ENCODE results near the gene TMEM63A. TPM values are rescaled to one million over a fixed set of nuclear protein-coding genes. Genes with fewer than 3 reads are reported as not detected.

Gene TMEM63A
- polyA plus RNA-seq, 1 donor from 2014 or later: not detected

- no peaks in the 10 kb centered on the region for H3F3A ChIP-seq (ENCODE audit: insufficient read depth, low read length, poor library complexity, severe bottlenecking)
- H3K9me3 ChIP-seq (ENCODE audit: low read length): no peaks in the 10 kb centered on the region
- no peak overlapping the region for H2AFZ ChIP-seq (ENCODE audit: low read depth, low read length)
- H4K20me1 ChIP-seq (ENCODE audit: insufficient read depth): no peaks in the 10 kb centered on the region
- no peak overlapping the region for H3K4me2 ChIP-seq (ENCODE audit: low read length)
- H3K36me3 ChIP-seq (ENCODE audit: insufficient read depth, low read length): no peaks in the 10 kb centered on the region
- no peak overlapping the region for H3K4me3 ChIP-seq (ENCODE audit: low read length)
- H3K9me2 ChIP-seq (ENCODE audit: insufficient read depth, low read length): no peaks in the 10 kb centered on the region
- TF ChIP-seq POLR2AphosphoS5 (IDR thresholded peaks at IDR 0.05) (no peak), SMC3 (conservative IDR thresholded peaks at IDR 0.05; ENCODE audit: poor library complexity) (no peak), REST (IDR thresholded peaks at IDR 0.05; ENCODE audit: borderline replicate concordance) (no peak), EP300 (conservative IDR thresholded peaks at IDR 0.05; ENCODE audit: poor library complexity, severe bottlenecking) (no peak), RAD21 (conservative IDR thresholded peaks at IDR 0.05) (no peak), MXI1 (conservative IDR thresholded peaks at IDR 0.05; ENCODE audit: poor library complexity, severe bottlenecking) (no peak), CTCF (IDR thresholded peaks at IDR 0.05; ENCODE audit: poor library complexity, severe bottlenecking) (no peak), TAF1 (IDR thresholded peaks at IDR 0.05; ENCODE audit: low read depth) (no peak), EZH2 (IDR thresholded peaks at IDR 0.05; ENCODE audit: borderline replicate concordance, insufficient read depth, low read length, poor library complexity, severe bottlenecking) (no peak)
- no peaks in the 10 kb centered on the region for H3K79me2 ChIP-seq (replicated peaks; ENCODE audit: insufficient read depth, low read length)
- no peak overlapping the region for H3K27ac ChIP-seq (ENCODE audit: low read length)
- H3K9ac ChIP-seq (ENCODE audit: low read length): no peak overlapping the region
- H3K27me3 ChIP-seq (ENCODE audit: insufficient read depth, low read depth, low read length): no peaks in the 10 kb centered on the region
Observed at GRCh38 chr1:225903623-225904022, 21.4 kb upstream of the TMEM63A start.

GRCh38 chr1:225899044-225899925 is 17.1 kb upstream of the TMEM63A start:
- H3K27ac ChIP-seq (ENCODE audit: low read length): no peak overlapping the region
- H3F3A ChIP-seq (ENCODE audit: insufficient read depth, low read length, poor library complexity, severe bottlenecking): no peaks in the 10 kb centered on the region
- no peak overlapping the region for H3K9ac ChIP-seq (ENCODE audit: low read length)
- H3K9me3 ChIP-seq (ENCODE audit: low read length): no peaks in the 10 kb centered on the region
- no peaks in the 10 kb centered on the region for H4K20me1 ChIP-seq (ENCODE audit: insufficient read depth)
- no peaks in the 10 kb centered on the region for H3K9me2 ChIP-seq (ENCODE audit: insufficient read depth, low read length)
- no peak overlapping the region for H3K4me3 ChIP-seq (ENCODE audit: low read length)
- TF ChIP-seq TAF1 (IDR thresholded peaks at IDR 0.05; ENCODE audit: low read depth) (no peak), EP300 (conservative IDR thresholded peaks at IDR 0.05; ENCODE audit: poor library complexity, severe bottlenecking) (no peak), REST (IDR thresholded peaks at IDR 0.05; ENCODE audit: borderline replicate concordance) (no peak), CTCF (IDR thresholded peaks at IDR 0.05; ENCODE audit: poor library complexity, severe bottlenecking) (no peak), MXI1 (conservative IDR thresholded peaks at IDR 0.05; ENCODE audit: poor library complexity, severe bottlenecking) (no peak), RAD21 (conservative IDR thresholded peaks at IDR 0.05) (no peak), SMC3 (conservative IDR thresholded peaks at IDR 0.05; ENCODE audit: poor library complexity) (no peak), POLR2AphosphoS5 (IDR thresholded peaks at IDR 0.05) (no peak), EZH2 (IDR thresholded peaks at IDR 0.05; ENCODE audit: borderline replicate concordance, insufficient read depth, low read length, poor library complexity, severe bottlenecking) (no peak)
- no peak overlapping the region for H3K4me2 ChIP-seq (ENCODE audit: low read length)
- H3K27me3 ChIP-seq (ENCODE audit: insufficient read depth, low read depth, low read length): no peaks in the 10 kb centered on the region
- no peak overlapping the region for H2AFZ ChIP-seq (ENCODE audit: low read depth, low read length)
- no peaks in the 10 kb centered on the region for H3K79me2 ChIP-seq (replicated peaks; ENCODE audit: insufficient read depth, low read length)
- no peaks in the 10 kb centered on the region for H3K36me3 ChIP-seq (ENCODE audit: insufficient read depth, low read length)
